ENCODE results near the gene AKAP12.
"Not testable (repeated sequence)": the region's sequence is repeated elsewhere in the genome, so short reads cannot be mapped to it uniquely, and the experiment has no call there.

AKAP12 gene

DNA sequence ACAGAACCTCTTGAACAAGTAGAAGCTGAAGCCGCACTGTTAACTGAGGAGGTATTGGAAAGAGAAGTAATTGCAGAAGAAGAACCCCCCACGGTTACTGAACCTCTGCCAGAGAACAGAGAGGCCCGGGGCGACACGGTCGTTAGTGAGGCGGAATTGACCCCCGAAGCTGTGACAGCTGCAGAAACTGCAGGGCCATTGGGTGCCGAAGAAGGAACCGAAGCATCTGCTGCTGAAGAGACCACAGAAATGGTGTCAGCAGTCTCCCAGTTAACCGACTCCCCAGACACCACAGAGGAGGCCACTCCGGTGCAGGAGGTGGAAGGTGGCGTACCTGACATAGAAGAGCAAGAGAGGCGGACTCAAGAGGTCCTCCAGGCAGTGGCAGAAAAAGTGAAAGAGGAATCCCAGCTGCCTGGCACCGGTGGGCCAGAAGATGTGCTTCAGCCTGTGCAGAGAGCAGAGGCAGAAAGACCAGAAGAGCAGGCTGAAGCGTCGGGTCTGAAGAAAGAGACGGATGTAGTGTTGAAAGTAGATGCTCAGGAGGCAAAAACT lies 111.5 kb downstream of the AKAP12 start:
- no peak for DNase-seq

DNA sequence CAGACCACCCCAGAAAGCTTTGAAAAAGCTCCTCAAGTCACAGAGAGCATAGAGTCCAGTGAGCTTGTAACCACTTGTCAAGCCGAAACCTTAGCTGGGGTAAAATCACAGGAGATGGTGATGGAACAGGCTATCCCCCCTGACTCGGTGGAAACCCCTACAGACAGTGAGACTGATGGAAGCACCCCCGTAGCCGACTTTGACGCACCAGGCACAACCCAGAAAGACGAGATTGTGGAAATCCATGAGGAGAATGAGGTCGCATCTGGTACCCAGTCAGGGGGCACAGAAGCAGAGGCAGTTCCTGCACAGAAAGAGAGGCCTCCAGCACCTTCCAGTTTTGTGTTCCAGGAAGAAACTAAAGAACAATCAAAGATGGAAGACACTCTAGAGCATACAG lies 112.0 kb downstream of the AKAP12 start:
- no peak for DNase-seq

DNA sequence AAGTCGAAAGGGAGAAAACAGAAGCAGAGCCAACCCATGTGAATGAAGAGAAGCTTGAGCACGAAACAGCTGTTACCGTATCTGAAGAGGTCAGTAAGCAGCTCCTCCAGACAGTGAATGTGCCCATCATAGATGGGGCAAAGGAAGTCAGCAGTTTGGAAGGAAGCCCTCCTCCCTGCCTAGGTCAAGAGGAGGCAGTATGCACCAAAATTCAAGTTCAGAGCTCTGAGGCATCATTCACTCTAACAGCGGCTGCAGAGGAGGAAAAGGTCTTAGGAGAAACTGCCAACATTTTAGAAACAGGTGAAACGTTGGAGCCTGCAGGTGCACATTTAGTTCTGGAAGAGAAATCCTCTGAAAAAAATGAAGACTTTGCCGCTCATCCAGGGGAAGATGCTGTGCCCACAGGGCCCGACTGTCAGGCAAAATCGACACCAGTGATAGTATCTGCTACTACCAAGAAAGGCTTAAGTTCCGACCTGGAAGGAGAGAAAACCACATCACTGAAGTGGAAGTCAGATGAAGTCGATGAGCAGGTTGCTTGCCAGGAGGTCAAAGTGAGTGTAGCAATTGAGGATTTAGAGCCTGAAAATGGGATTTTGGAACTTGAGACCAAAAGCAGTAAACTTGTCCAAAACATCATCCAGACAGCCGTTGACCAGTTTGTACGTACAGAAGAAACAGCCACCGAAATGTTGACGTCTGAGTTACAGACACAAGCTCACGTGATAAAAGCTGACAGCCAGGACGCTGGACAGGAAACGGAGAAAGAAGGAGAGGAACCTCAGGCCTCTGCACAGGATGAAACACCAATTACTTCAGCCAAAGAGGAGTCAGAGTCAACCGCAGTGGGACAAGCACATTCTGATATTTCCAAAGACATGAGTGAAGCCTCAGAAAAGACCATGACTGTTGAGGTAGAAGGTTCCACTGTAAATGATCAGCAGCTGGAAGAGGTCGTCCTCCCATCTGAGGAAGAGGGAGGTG lies 112.9 kb downstream of the AKAP12 start:
- no peak for DNase-seq

DNA sequence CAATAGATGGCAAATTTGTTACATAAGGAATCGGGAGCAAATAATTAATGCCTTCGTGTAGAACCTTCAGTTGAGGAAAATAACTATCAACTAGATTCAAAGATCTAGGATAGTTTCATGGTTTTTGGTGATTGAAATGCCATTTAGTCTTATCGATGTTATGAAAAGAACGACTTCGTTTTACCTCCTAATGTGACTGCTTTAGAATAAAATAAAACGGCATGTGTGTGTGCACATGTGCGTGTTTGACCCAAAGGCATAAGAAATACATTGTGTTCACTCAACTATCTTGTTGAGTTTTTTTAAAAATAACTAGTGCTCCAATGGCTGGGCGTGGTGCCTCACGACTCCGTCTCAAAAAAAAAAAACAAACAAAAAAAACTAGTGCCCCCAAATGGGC lies 114.0 kb downstream of the AKAP12 start:
- DNase-seq: no peak

DNA sequence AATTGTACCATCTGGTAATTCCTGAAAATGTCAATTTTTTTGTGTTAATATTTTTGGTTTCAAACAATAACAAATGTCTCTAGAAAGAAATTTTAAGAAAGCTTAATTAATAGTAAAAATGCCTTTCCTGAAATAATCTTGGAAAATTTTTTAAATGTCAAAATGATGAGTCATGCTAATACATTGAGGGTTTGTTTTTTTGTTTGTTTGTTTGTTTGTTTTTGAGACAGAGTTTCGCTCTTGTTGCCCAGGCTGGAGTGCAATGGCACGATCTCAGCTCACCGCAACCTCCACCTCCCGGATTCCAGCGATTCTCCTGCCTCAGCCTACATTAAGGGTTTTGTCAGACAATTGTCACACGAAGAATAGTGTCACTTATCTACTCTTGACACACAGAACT lies 117.2 kb downstream of the AKAP12 start:
- not testable (repeated sequence) for DNase-seq

DNA sequence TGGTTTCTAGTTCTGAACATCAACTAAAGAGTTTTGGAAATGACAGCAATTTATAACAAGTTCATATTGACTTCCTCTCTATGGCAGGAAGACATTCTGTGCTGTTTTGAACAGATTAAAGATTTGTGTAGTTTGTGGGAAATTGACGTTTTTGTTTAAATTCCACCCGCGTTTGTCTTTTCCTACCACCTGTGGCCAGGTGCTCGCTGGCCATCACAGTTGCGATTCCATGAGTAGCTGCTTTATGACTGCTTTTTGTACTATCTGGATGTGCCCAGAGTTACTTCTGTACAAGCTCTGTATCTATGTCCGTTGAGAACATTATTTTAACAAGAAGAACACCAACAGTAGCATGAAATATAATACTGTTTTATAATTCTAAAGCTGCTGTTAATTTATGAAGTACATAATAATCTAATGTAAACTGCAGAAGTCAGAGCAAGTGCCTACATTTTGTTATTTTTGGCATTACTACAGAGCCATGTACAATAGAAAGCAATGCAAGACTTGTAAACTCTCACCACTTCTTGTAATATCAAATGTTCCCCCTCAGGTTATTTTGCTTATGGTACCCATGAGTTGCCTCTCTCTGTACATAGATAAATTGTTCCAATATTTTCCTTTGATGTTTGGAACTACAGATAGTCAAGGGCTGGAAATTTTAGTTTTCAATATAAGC lies 118.1 kb downstream of the AKAP12 start:
- DNase-seq: no peak

DNA sequence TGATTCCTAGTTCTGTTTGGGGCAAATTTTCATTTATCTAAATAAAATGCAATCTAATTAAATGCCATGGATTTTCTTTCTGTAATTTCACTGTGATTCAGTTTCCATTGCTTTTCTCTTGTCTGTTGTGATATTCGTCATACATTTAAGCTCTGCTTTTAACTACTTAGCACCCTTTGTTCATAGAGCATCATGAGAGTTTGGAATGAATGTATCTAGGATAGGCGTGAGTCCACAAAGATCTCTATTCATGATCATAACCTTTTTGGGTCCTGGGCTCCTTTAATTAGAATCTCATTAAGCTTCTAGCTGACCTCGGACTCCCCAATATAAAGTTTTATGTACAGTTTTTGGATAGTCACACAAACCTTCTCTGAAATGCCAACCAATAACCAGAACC lies 118.7 kb downstream of the AKAP12 start:
- DNase-seq: no peak

DNA sequence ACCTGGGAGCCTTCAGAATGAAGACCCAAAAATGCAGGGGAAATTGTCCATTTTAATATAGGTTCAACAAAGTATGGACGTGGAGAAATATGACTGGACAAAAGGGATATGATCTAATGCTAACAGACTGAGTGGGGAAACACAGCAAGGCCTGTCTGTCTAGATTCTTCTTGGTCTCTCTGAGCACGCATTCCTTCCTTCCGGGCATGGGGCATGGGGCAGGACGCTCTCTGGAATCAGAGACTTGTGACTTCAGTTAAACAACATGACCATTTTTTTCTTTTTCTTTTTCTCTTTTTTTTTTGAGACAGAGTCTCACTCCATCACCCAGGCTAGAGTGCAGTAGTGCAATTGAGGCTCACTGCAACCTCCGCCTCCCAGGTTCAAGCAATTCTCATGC lies 119.7 kb downstream of the AKAP12 start:
- DNase-seq: no peak

DNA sequence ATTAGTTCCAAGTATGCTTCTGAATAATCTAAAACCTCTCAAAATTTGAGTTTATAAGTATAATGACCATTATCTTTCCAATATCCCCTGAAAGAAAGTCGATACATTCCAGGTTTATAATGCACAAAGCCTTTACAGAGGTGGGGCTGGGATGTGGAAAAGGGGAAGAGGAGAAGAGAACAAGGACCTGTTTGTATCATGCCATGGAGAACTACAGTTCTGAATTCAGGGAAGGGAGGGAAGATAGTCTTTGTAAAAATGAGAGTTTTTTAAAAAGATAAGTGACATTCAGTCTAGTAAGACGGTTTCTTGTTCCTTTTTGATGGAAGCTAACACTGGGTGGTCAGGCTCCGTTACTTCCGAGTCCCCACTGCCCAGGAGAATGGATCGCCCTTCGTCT lies 125.5 kb downstream of the AKAP12 start:
- no peak for DNase-seq

DNA sequence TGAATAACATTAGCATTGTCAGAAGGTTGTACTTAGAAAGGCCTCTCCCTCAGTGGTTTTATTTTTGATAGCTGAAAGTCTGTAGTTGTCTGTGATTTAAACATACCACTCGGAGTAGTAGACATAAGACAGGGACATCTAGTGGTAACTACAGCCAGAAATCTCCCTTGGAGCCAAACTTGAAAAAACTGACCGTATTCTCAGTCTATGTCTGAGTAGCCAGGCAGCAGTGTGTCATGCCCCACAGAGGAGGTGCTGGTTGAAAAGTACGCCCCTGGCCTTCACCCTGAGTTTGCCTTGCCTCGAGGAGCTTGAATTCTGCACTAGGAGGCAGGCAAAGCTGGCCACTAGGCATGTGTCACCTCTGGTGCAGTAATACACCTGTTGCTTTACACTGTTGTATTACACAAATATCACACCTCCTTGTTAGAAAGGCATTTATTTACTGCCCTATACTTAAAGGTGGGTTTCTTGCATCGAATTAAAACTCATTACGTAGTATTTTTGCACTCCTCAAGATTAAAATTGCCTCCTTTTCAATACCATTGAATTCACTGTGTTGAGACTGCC lies 130.8 kb downstream of the AKAP12 start:
- DNase-seq: no peak

DNA sequence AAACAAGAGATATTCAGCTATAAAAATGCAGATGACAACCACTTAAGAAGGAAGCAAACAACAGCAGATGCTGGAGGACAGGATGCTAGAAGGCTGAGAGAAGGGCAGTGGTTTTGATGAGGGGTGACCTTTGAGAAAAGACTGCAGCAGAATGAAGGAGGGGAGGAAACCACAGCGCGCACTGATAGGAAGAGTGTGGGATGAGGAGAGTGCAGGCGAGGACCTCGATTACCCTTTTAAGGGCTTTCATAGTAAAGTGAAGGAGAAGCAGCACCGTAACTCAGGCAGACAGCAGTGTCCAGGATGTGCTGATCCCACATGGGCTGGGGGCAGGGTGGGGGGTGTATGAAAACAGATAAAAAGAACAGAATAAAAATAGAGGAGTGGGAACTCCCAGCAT lies 132.4 kb downstream of the AKAP12 start:
- peak; percentile 27 for DNase-seq

DNA sequence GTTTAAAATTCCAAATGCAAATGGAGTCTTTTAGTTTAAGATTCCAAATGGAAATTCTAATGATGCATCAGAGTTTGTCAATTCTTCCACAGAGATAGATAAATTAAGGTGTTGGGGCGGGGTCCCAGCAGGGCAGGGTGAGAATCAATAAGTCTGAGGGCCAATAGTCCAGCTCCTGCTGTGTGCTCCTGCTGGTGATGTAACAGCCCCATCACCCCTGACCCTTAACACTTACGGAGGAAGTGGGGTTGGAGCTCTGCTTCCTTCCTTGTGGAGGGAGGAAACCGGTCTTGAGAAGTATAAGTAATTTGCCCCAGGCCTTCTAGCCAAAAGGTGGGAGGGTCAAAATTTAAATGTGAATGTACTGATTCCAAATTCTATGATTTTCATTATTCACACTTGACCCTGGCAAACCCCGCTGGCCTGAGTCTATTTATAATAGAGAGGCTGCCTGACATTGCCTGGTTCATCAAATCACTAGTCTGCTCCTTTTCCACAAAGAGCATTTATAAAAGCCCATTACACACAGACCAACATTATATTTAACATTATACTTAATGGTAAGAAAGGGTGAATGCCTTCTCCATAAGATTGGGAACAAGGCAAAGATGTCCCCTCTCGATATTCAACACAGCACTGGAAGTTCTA lies 134.4 kb downstream of the AKAP12 start:
- DNase-seq: peak; percentile 52

DNA sequence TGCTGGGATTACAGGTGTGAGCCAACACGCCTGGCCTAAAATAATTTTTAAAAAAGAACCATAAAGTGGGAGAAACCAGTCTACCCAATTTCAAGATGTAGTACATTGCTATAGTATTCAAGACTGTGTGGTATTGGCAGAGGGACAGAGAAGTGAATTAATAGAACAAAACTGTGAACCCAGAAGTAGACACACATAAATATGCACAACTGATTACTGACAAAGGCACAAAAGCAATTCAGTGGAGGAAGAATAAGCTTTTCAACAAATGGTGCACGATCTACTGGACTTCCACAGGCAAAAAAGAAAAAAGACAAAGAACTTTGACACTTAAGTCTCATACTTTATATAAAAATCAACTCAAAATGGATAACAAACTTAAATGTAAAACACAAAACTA lies 136.1 kb downstream of the AKAP12 start:
- DNase-seq: no peak

DNA sequence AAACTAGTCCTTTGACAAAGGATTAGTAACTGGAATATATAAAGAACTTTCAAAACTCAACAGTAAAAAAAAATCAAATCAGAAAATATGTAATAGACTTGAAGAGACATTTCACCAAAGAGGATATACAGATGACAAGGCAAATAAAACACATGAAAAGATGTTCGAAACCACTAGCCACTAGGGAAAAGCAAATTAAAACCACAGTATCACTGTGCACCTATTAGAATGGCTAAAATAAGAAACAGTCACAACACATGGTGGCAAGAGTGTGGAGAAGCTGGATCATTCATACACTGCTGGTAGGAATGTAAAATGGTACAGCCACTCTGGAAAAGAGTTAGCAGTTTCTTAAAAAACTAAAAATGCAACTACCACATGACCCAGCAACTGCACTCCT lies 136.7 kb downstream of the AKAP12 start:
- peak; percentile 26 for DNase-seq

DNA sequence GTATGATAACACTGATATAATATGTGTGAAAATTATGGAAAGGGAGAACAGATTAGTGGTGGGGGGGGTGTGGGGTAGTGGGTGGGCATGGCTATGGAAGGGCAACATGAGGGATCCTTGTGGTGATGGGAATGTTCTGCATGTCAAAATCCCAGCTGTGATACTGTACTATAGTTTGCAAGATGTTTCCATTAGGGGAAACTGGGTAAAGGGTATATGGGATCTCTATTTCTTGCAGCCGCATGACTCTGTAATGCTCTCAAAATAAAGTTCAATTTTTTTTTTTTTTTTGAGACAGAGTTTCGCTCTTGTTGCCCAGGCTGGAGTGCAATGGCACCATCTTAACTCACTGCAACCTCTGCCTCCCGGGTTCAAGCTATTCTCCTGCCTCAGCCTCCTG lies 137.3 kb downstream of the AKAP12 start:
- no peak for DNase-seq

DNA sequence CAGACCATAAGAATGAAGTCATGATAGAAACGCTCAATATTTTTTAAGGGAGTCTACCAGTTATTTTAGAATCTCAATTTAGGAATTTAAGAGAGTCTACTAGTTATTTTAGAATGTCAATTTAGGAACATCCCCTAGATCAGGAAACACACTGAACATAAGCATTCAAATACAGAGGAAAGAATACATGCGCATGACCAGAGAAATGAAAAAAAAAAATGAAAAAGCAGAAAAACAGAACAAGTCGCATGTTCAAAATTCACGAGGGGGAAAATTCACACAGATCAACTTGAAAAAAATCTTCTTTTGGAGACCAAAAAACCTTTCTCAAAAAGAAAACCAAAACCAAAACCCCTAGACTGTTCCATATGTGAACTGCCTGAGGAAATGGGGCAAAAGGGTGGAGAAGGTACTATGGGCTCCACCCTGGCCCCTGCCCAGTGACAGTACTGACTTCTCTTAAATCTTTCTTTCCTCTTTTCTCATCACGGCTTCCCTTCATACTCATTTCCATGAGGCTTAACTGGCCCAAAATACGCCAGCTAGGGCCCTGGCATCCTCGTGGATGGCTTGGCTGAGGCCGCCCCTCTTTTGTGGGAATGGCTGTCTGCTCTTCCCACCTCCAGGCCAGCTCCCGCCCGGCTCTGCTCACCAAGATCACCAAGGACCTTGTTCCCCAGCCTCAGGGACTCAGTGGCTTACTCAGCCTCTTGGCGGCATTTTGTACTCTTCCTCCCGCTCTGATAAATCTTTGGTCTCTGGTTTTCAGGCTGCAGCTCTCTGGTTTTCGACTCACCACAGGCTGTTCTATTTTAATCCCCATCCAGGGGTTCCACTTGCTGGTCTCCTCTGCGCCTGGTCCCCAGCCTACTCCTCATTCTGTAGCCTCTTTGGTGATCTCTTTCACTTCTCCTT lies 140.4 kb downstream of the AKAP12 start:
- peak; percentile 50 for DNase-seq

DNA sequence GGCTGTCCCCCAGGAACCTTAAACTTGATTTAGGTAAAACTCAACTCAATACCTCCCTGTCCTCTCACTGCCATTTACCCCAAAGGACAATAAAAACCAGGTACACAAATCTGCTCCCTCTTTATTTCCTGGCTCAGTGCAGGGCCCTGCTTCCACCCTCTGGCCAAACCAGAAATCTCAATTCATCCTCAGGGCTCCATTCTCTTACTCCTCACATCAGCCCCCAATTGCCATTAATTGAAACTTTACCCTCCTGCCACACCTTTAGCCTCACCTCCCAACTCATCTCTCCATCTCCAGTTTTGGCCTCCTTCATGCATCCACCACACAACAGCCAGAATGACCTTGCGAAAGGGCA lies 141.1 kb downstream of the AKAP12 start:
- no peak for DNase-seq

DNA sequence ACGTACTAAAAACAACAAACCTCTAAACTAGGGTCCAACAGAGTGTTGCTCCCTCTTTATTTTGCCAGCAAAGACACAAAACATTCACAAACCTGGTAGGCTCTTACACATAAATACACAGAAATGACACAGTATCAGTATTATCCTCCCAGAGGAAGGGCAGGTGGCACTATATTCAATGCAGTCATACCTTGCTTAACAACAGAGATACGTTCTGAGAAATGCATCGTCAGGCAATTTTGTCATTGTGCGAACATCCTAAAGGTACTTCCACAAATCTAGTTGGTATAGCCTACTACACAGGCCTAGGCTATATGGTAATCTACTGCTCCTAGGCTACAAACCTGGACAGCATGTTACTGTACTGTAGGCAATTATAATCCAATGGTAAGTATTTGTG lies 142.0 kb downstream of the AKAP12 start:
- peak; percentile 59 for DNase-seq

DNA sequence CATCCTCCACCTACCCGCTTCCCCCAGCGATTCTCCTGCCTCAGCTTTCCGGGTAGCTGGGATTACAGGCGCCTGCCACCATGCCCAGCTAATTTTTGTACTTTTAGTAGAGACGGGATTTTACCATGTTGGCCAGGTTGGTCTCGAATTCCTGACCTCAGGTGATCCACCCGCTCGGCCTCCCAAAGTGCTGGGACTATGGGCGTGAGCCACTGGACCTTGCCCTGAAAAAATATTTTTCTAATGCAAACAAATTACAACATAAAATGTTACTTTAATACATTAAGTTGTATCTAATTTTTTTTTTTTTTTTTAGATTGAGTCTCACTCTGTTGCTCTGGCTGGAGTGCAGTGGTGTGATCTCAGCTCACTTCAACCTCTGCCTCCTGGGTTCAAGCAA lies 142.9 kb downstream of the AKAP12 start:
- DNase-seq: not testable (repeated sequence)

DNA sequence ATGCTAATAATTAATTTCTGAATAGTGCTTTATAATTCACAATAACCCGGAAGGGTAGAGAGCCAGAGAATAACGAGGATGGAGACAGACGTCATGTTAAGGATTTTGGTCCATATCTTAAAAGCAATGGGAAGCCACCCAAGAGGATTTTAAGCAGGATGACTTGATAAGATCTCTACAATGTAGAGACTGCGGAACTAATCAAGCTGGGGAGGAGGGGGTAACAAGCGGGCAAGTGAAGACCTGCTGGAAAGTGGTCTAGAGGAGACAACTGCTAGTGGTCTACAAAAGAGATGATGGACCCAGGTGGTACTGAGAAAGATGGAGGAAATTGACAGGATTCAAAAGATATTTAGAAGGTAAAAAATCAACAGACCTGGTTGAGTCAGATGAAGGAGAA lies 144.4 kb downstream of the AKAP12 start:
- DNase-seq: no peak

DNA sequence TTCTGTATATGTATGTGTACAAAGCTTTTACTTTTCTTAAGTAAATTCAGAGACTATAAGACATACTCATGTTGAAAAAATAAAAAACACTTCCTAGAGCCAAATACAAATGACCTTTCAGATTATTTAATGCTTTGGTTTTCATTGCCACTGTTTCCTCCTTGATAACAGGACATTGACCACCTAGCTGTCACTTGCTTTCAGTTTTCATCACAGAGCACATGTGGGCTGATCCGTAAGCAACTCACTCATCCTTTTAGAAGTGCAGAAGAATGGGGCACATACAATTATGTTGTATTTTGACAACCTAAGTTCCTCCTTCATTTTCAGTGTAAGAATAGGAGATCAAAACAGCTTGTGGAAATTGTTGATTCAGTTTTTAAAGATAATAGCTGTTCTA lies 145.4 kb downstream of the AKAP12 start:
- DNase-seq: peak; percentile 52
